ENCODE results near the gene SLC4A1AP. TPM values are rescaled to one million over a fixed set of nuclear protein-coding genes. Genes with fewer than 3 reads are reported as not detected.

The SLC4A1AP gene
- polyA plus RNA-seq, 4 donors: 23.5 to 36.7 (median 34.4) TPM

GRCh38 chr2:27717070-27717795, 53.5 kb downstream of the SLC4A1AP start:
- DNase-seq (ENCODE audit: low read depth in 4 of 4, low spot score in 3 of 4): no peak

GRCh38 chr2:27720004-27720551, 56.4 kb downstream of the SLC4A1AP start:
- DNase-seq (ENCODE audit: low read depth in 4 of 4, low spot score in 3 of 4): no peak

- DNase-seq (ENCODE audit: low read depth in 4 of 4, low spot score in 3 of 4): no peak
Observed at GRCh38 chr2:27721335-27721734, 57.6 kb downstream of the SLC4A1AP start.

GRCh38 chr2:27721884-27722485, 58.3 kb downstream of the SLC4A1AP start:
- DNase-seq (ENCODE audit: low read depth in 4 of 4, low spot score in 3 of 4): no peak

- DNase-seq (ENCODE audit: low read depth in 4 of 4, low spot score in 3 of 4): no peak
Observed at GRCh38 chr2:27723372-27724144, 59.9 kb downstream of the SLC4A1AP start.

DNA sequence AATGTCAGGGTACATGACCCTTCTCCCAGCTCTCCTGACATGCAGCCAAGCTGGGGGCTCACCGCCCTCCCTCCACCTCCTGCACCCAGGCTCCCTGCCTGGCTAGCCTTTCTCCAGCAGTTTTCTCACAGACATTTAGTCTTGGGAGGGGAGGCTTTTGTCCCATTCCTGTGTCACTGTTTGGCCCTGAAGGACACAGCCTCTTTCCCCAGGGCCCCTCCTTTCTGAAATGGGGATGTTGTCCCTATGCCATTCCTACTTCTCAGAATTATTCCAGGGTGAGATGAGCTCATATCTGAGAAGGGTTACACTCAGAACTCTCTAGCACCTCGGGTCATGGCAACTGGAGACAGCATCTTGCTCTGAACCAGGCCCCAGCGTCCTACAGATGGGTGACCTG, 60.5 kb downstream of the SLC4A1AP start:
- DNase-seq (ENCODE audit: low read depth in 4 of 4, low spot score in 3 of 4): no peak

GRCh38 chr2:27724905-27725701, 61.4 kb downstream of the SLC4A1AP start:
- DNase-seq (ENCODE audit: low read depth in 4 of 4, low spot score in 3 of 4): no peak

DNA sequence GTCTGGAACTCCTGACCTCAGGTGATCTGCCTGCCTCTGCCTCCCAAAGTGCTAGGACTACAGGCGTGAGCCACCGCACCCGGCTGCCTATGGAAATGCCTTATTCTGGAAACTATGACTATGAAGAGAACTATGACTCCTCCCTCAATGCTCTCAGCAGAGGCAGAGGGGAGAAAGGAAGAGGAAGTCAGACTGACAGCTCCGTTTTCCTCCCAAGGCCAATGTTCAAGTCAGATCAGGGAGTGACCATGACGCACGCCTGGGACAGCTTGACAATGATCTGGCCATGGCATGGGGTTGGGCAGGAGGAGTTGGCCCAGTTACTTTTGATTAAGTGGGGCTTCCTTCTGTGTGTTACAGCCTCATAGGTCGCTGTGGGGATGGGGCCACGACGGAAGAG, 63.6 kb downstream of the SLC4A1AP start:
- DNase-seq (ENCODE audit: low read depth in 4 of 4, low spot score in 3 of 4): no peak

DNA sequence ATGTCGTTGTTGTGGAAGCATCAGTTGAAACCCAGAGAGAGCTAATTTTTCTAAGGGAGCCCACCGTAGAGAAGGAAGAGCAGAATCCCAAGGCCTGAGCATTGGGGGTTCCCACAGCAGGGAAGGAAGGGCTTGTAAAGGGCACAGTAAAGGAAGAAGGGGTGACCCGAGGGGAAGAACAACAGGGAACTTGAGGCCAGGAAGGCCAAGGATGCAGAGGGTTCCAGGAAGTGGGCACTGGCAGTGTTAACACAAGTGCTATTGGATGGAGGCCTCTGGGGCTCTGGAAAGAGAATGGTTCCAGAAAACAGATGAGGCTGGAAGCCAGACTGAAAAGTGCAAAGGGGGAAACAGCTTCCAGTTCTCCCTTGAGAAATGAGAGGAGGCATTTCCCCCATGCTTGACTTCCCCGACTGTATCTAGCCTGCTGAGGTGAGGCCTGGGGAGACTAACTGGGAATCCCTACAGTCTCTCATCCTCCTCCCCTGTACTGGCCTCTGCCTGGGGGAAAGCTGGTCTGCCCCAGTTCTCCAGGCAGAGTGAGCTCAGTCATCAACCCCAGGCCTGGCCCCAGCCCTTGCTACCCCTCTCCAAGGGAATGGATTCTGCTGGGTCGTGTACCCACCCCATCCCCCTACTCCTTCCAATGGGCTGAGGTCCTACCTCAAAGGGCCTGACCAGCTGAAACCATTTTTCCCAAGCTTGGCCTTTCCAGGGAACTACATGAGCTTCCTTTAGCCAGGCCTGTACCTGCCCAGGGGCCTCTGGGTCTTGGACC, 64.6 kb downstream of the SLC4A1AP start:
- DNase-seq (ENCODE audit: low read depth in 4 of 4, low spot score in 3 of 4): no peak

- no peak for DNase-seq (ENCODE audit: low read depth in 4 of 4, low spot score in 3 of 4)
Observed at GRCh38 chr2:27729198-27729597, 65.5 kb downstream of the SLC4A1AP start.

- no peak for DNase-seq (ENCODE audit: low read depth in 4 of 4, low spot score in 3 of 4)
Observed at GRCh38 chr2:27729614-27730013, 65.9 kb downstream of the SLC4A1AP start.

GRCh38 chr2:27730261-27730662, 66.6 kb downstream of the SLC4A1AP start:
- no peak for DNase-seq (ENCODE audit: low read depth in 4 of 4, low spot score in 3 of 4)

DNA sequence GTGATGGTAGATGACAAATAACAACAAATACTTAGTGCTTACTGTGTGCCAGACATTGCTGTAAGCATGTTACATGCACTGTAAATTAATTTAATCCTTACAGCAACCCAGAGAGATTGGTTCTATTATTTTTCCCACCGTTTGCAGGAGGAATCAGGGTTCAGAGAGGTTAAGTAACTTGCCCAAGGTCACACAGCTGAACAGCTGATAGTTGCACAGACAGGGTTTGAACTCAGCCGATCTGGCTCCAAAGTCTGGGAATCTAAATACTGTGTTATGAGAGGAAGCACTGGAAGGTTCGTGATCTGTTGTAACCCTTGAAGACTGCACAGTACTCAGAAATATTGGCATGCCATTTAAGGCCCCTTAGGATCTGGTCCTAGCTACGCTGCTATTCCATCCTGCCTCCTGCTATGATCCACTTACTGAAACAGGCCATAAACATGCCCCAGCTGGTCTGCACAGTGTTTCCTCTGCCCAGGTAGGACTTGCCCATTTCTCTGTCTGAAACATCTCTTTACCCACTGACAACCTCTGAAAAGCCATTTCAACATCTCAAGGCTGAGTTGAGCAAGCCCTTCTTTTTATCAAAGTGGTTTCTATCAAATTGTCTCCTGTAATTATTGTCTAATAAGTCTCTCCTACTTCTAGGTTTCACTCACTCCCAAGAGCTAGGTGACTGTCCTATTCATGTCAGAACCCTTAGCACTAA, 67.4 kb downstream of the SLC4A1AP start:
- DNase-seq (ENCODE audit: low read depth in 4 of 4, low spot score in 3 of 4): no peak

DNA sequence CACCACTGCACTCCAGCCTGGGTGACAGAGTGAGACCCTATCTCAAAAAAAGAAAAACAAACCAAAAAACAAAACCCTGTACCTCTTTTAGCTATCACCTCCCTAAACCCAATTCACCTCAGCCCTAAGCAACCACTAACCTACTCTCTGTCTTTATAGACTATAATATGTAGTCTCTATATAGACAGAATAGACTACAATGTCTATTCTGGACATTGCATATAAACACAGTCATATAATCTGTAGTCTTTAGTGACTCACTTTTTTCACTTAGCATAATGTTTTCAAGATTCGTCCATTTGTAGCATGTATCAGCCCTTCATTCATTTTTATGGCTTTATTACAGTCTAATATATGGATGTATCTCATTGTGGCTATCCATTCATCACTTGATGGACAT, 70.6 kb downstream of the SLC4A1AP start:
- no peak for DNase-seq (ENCODE audit: low read depth in 4 of 4, low spot score in 3 of 4)

GRCh38 chr2:27735263-27735904, 71.7 kb downstream of the SLC4A1AP start:
- DNase-seq (ENCODE audit: low read depth in 4 of 4, low spot score in 3 of 4): no peak

- DNase-seq (ENCODE audit: low read depth in 4 of 4, low spot score in 3 of 4): no peak
Observed at GRCh38 chr2:27736031-27736889, 72.6 kb downstream of the SLC4A1AP start.

DNA sequence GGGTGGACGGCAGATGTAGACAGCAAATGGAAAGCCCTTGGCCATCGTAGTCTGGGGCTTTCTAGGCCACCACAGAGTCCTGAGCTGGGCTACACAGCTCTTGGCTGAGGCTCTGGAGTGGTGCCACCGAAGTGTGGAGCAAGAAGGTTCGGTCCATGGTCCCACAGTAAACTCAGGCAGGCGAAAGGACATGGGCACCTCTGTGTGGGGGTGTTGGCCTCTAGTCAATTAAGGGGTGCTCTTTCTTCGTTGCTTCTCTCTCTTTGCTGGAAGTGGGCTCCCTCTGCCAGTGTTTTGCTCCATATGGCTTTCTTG, 73.2 kb downstream of the SLC4A1AP start:
- DNase-seq (ENCODE audit: low read depth in 4 of 4, low spot score in 3 of 4): no peak

Measured in left renal pelvis (tissue), 4 donors.